ENCODE results near the gene PTGIR.

DNA sequence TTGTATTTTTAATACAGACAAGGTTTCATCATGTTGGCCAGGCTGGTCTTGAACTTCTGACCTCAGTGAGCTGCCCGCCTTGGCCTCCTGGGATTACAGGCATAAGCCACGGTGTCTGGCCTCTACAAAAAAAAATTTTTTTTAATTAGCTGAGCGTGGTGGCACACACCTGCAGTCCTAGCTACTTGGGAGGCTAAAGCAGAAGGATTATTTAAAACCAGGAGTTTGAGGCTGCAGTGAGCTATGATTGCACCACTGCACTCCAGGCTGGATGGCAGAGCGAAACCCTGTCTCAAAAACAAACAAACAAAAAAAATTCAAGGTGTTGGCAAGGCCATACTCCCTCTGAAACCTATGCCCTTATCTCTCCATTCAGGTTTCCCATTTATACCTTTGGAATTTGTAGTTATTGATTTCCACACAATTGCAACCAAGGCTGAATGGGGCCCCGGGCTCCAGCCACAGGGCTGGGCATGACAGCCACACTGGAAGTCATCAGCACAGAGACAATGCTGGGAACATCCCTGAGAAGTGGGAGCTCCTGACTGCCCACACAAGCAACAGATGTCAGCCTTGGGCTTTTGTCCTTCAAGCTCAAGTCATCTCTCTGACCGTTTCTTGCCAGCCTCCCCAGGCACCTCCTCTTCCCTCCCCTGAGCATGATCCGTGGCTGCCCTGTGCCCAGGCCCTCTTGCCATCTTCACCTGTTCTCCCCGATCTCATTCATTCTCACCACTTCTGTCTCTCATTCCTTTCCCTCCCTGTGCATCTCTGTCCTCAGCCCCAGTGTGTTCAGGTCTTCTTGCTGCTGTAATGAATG lies 51.0 kb downstream of the PTGIR start:
- TF ChIP-seq, protein P1, sequence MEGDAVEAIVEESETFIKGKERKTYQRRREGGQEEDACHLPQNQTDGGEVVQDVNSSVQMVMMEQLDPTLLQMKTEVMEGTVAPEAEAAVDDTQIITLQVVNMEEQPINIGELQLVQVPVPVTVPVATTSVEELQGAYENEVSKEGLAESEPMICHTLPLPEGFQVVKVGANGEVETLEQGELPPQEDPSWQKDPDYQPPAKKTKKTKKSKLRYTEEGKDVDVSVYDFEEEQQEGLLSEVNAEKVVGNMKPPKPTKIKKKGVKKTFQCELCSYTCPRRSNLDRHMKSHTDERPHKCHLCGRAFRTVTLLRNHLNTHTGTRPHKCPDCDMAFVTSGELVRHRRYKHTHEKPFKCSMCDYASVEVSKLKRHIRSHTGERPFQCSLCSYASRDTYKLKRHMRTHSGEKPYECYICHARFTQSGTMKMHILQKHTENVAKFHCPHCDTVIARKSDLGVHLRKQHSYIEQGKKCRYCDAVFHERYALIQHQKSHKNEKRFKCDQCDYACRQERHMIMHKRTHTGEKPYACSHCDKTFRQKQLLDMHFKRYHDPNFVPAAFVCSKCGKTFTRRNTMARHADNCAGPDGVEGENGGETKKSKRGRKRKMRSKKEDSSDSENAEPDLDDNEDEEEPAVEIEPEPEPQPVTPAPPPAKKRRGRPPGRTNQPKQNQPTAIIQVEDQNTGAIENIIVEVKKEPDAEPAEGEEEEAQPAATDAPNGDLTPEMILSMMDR (IDR thresholded peaks at IDR 0.05): no peak
- TF ChIP-seq POLR2A (IDR thresholded peaks at IDR 0.05): no peak
